Stomach (tissue), 9 donors: ENCODE results near the gene TMEM179. TPM values are rescaled to one million over a fixed set of nuclear protein-coding genes. Genes with fewer than 3 reads are reported as not detected.
A peak's percentile ranks its signal among the peaks of the same experiment; 100 is the strongest.

Source experiments
- DNase-seq, 2 donors: peaks; one replicate each; pipeline versions ENCODE4 v3.0.0 to v3.0.0-alpha.2; 2013 to 2019
- H3K27ac ChIP-seq, 5 donors: fragments of 200-600 bp in 4 of 5; sonication (generic) in 4 of 5; one replicate each; pipeline ENCODE4 v1.5.1; 2013 to 2019; ENCODE audit warnings: mild to moderate bottlenecking in 1 of 5, moderate library complexity in 1 of 5
- H3K27me3 ChIP-seq, 3 donors: fragments of 200-600 bp; sonication (generic); one replicate each; pipeline ENCODE4 v1.5.1; 2017 to 2019; ENCODE audit warnings: mixed run types in 1 of 3
- H3K36me3 ChIP-seq, 4 donors: fragments of 200-600 bp; sonication (generic); 1 replicate in 3 of 4; 2 replicates in 1 of 4; pipeline ENCODE4 v1.5.1; 2016 to 2019
- H3K4me1 ChIP-seq, 4 donors: fragments of 200-600 bp; sonication (generic); one replicate each; pipeline ENCODE4 v1.5.1; 2016 to 2019
- H3K4me3 ChIP-seq, 4 donors: fragments of 200-600 bp; sonication (generic) in 3 of 4; one replicate each; pipeline ENCODE4 v1.5.1; 2016 to 2019; ENCODE audit warnings: mild to moderate bottlenecking in 1 of 4
- H3K9me3 ChIP-seq, 4 donors: fragments of 200-600 bp; sonication (generic); one replicate each; pipeline ENCODE4 v1.5.1; 2016 to 2019
- CTCF ChIP-seq, 7 experiments: fragments of 450-650 bp in 4 of 7; fragments of 200-600 bp in 3 of 7; sonication (generic) in 3 of 7; IDR thresholded peaks; one replicate each; pipeline ENCODE4 v1.5.1; 2016 to 2019; ENCODE audit warnings: antibody characterized with exemption in 7 of 7, control low read depth in 2 of 7, mild to moderate bottlenecking in 1 of 7
- EP300 ChIP-seq: sonication (generic); formaldehyde crosslinking; IDR thresholded peaks from one replicate; pipeline ENCODE4 v1.6.1; 2017; ENCODE audit warnings: antibody characterized with exemption
- POLR2A ChIP-seq, 4 donors: fragments of 450-650 bp; IDR thresholded peaks; one replicate each; pipeline ENCODE4 v1.6.1; 2016; ENCODE audit warnings: antibody characterized with exemption in 4 of 4, control low read depth in 2 of 4, mild to moderate bottlenecking in 1 of 4, moderate library complexity in 1 of 4
- POLR2AphosphoS5 ChIP-seq, 3 donors: sonication (generic); formaldehyde crosslinking; IDR thresholded peaks; one replicate each; pipeline ENCODE4 v1.6.1; 2016; ENCODE audit warnings: antibody characterized with exemption in 3 of 3
- WGBS, 5 donors: extraction: QIAGEN DNeasy Blood & Tissue Kit in 3 of 5; methylation state at CpG; one replicate each; pipeline versions ENCODE4 v1.1.5 to v1.1.7; 2013 to 2018; 5-methylcytosine and 5-hydroxymethylcytosine counted together
- intact Hi-C: fragments of 100-400 bp; cut with DNase I; formaldehyde crosslinking; loops from one replicate; pipeline ENCODE4 v1.15.1; 2023; ENCODE audit warnings: low total_unique reads
- polyA plus RNA-seq, 3 donors: library from polyadenylated mRNA; stranded (reverse); fragments of 200-250 nt; gene quantifications; one replicate each; pipeline ENCODE4 v1.2.3, GENCODE V29; 2013
- total RNA-seq, 5 donors: library from RNA; depleted of rRNA; stranded (reverse); fragments of >200 nt; gene quantifications; one replicate each; pipeline versions ENCODE4 v1.1.0 to v1.2.3, GENCODE V29; 2014 to 2016
- donor health status: healthy with polysubstance abuse.
- donor health status: Bipolar disorder and iron deficiency.
- donor health status: healthy.

The TMEM179 gene
- total and polyA plus RNA-seq, 8 donors: 0.58 to 4.6 (median 0.92) TPM; not detected in 3

GRCh38 chr14:104651876-104652260 lies 47.3 kb upstream of the TMEM179 start:
- Histone ChIP-seq H3K4me3 (no peak overlapping the region), H3K4me1 (peaks cover 4 to 12% (median 10%) of the 10 kb centered on the region in 4 donors), H3K36me3 (no peaks in the 10 kb centered on the region), H3K27ac (no peak overlapping the region), H3K27me3 (peaks cover 0 to 3% (median 0%) of the 10 kb centered on the region in 3 donors), H3K9me3 (no peaks in the 10 kb centered on the region)
- WGBS, 5 donors: 82 to 89% (median 86%) methylated on average over 10 to 20 of the region's 20 CpGs
- intact Hi-C loops: no loop called here
- DNase-seq: no peak
- no peak for TF ChIP-seq EP300
- TF ChIP-seq CTCF (IDR thresholded peaks at IDR 0.05): no peak
- TF ChIP-seq POLR2AphosphoS5 (IDR thresholded peaks at IDR 0.05): no peak
- no peak for TF ChIP-seq POLR2A (IDR thresholded peaks at IDR 0.05)

DNA sequence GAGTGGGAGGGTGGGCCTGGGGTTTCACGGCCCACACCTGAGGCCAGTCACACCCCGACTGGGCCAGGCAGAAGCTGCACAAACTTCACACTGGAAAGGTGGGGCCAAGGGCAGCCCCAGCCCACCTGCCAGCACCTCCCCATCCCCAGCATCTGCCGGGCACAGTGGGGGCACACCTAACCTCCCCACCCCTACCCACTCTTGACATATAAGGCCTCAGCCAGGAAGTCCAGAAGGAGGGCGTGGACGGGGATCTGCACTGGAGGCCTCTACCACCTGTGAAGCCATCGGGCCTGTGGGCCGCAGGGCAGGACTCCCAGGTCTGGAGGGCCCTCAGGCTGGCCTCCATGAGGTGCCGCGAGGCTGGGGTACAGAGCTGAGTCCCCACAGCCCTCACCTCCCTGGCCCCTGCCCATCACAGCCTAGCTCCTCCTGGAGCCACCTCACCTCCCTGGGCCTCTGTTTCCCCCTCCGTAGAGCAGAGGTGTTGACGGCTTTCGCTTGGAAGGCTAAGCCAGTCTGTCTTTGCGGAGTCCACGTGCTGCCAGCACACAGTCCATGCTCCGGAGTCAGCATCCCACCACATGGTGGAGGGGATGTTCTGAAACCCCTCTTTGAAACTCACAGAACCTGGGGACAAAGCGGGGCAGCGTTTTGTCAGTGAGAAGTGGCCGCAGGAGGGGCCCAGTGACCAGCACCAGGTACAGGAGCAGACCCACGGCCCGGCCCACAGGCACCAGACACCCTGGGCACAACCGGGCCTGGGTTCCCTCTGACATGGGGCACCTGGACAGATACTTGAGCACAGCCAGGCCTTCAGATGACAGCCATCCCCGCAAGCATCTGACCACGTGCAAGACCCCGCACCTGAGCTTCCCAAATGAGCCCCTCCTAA lies 46.7 kb upstream of the TMEM179 start:
- H3K36me3 ChIP-seq: no peaks in the 10 kb centered on the region
- H3K4me1 ChIP-seq: peaks cover 4 to 12% (median 10%) of the 10 kb centered on the region in 4 donors
- no peak for DNase-seq
- no peak overlapping the region for H3K4me3 ChIP-seq
- intact Hi-C loops: no loop called here
- no peak for TF ChIP-seq CTCF (IDR thresholded peaks at IDR 0.05)
- no peak for TF ChIP-seq POLR2A (IDR thresholded peaks at IDR 0.05)
- TF ChIP-seq EP300: no peak
- no peak for TF ChIP-seq POLR2AphosphoS5 (IDR thresholded peaks at IDR 0.05)
- no peak overlapping the region for H3K27ac ChIP-seq
- no peaks in the 10 kb centered on the region for H3K9me3 ChIP-seq
- 81 to 94% (median 82%) methylated on average over 16 to 24 of the region's 24 CpGs for WGBS, 5 donors
- peaks cover 0 to 3% (median 0%) of the 10 kb centered on the region in 3 donors for H3K27me3 ChIP-seq

DNA sequence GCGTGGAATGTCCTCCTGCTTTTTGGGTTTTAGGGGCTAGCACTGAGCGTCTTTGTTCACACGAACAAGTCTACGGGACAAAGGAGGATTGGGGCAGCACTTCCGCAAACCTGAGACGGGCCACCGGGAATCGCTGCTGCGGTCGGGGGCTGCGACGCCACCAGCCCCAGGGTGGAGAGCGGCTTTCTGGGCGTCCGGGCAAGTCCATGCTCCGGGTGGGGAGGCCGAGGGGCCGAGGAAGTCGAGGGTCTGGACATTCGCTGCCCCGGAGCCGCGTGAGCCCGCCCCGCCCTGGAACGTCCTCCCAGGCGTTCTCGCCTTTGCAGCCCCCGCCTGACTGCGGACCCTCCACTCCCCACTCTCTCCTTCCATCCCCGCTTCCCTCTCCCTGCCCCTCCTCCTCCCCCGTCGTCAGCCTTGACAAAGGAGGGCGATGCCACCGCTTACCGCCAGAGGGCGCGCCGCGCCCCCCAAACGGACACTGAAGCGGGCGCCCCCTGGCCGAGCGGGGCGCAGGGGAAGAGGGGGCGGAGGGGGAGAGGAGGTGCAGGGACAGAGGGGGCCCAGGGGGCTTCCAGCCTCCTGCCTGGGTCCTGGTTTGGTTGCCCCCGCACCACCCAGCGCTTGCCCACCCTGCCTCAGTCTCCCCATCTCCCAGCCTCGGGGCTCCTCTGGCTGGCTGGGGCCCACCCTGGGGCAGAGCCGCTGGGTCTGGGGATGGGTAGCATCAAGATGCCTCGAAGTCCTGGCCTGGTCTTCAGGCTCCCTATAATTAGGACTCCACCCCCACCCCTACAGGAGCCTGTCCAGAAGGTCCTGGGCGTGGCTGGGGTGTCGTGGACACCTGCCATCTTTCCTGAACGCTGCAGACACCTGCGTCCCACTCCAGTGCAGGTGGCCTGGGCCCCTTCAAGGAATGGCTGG lies 45.7 kb upstream of the TMEM179 start:
- DNase-seq: peak; percentile 69 to 90
- H3K27ac ChIP-seq: no peak overlapping the region
- no peaks in the 10 kb centered on the region for H3K36me3 ChIP-seq
- peaks cover 0 to 4% (median 2%) of the 10 kb centered on the region in 4 donors for H3K9me3 ChIP-seq
- TF ChIP-seq EP300 (no peak), POLR2AphosphoS5 (IDR thresholded peaks at IDR 0.05) (peak in 1 of 3 donors; percentile 25), POLR2A (IDR thresholded peaks at IDR 0.05) (no peak), CTCF (IDR thresholded peaks at IDR 0.05) (peak in 5 of 7 experiments; percentile 93 to 100 (median 99))
- intact Hi-C loops: no loop called here
- H3K4me3 ChIP-seq: peak overlapping the region; percentile 33 to 45 (median 38)
- peaks cover 0 to 3% (median 0%) of the 10 kb centered on the region in 3 donors for H3K27me3 ChIP-seq
- peaks cover 4 to 12% (median 10%) of the 10 kb centered on the region in 4 donors for H3K4me1 ChIP-seq
- whole genome bisulfite sequencing, 5 donors: 6 to 13% (median 8%) methylated on average over 37 to 56 of the region's 56 CpGs
